RCC 7860 (cell line): ENCODE measurements around the gene MCL1.
A peak's percentile ranks its signal among the peaks of the same experiment; 100 is the strongest.

ENCODE experiments used
- DNase-seq: peaks from one replicate; pipeline ENCODE4 v3.0.0-alpha.2; 2015; ENCODE audit warnings: low spot score
- FAIRE-seq: peaks from 2 replicates; lab custom pipeline; 2012; peaks lifted over from hg19 to GRCh38; lab: Jason Lieb, UNC

MCL1 gene

GRCh38 chr1:150544204-150544603 is 35.2 kb downstream of the MCL1 start:
- FAIRE-seq = no peak
- no peak for DNase-seq

- DNase-seq (no peak), FAIRE-seq (no peak)
Observed at GRCh38 chr1:150543500-150544143, 35.8 kb downstream of the MCL1 start.

GRCh38 chr1:150537732-150538684 is 41.4 kb downstream of the MCL1 start:
- peak; percentile 31 for FAIRE-seq
- peak; percentile 84 for DNase-seq

- FAIRE-seq (no peak), DNase-seq (peak; percentile 34)
Observed at GRCh38 chr1:150536836-150537731, 42.3 kb downstream of the MCL1 start.

- peak; percentile 99 for DNase-seq
- peak; percentile 90 for FAIRE-seq
Observed at GRCh38 chr1:150535511-150536287, 43.7 kb downstream of the MCL1 start.

- DNase-seq (no peak), FAIRE-seq (no peak)
Observed at GRCh38 chr1:150534002-150534401, 45.4 kb downstream of the MCL1 start.

GRCh38 chr1:150532860-150533259 is 46.5 kb downstream of the MCL1 start:
- DNase-seq = no peak
- FAIRE-seq = no peak

- no peak for FAIRE-seq
Observed at GRCh38 chr1:150530491-150531159, 48.8 kb downstream of the MCL1 start.

GRCh38 chr1:150529017-150529416 is 50.4 kb downstream of the MCL1 start:
- DNase-seq (peak; percentile 24), FAIRE-seq (no peak)

More at GRCh38 chr1:150530491-150531159, 48.8 kb downstream of the MCL1 start:
- DNase-seq = no peak

GRCh38 chr1:150528196-150528595 is 51.2 kb downstream of the MCL1 start:
- FAIRE-seq = no peak

GRCh38 chr1:150525348-150525747 is 54.1 kb downstream of the MCL1 start:
- DNase-seq (no peak), FAIRE-seq (no peak)

More at GRCh38 chr1:150528196-150528595, 51.2 kb downstream of the MCL1 start:
- DNase-seq = peak; percentile 33
